Urinary bladder (tissue), 4 donors: Measurements from ENCODE around the gene POLR3GL. TPM values are rescaled to one million over a fixed set of nuclear protein-coding genes. Genes with fewer than 3 reads are reported as not detected.
A peak's percentile ranks its signal among the peaks of the same experiment; 100 is the strongest.

Experiments used
- DNase-seq: peaks from one replicate; pipeline ENCODE4 v3.0.0-alpha.2; 2015; ENCODE audit errors: extremely low spot score
- H3K27ac ChIP-seq: one replicate; pipeline ENCODE4 v1.5.1; 2013; ENCODE audit warnings: low read depth, mild to moderate bottlenecking, moderate library complexity
- H3K36me3 ChIP-seq: one replicate; pipeline ENCODE4 v1.6.1; 2013; ENCODE audit warnings: mild to moderate bottlenecking, moderate library complexity; ENCODE audit not compliant: insufficient read depth
- H3K4me1 ChIP-seq: one replicate; pipeline ENCODE4 v1.6.1; 2013; ENCODE audit warnings: mild to moderate bottlenecking, moderate library complexity; ENCODE audit not compliant: insufficient read depth
- H3K4me3 ChIP-seq: one replicate; pipeline ENCODE4 v1.5.1; 2013; ENCODE audit warnings: low read depth, low read length
- WGBS: extraction: QIAGEN DNeasy Blood & Tissue Kit; methylation state at CpG from one replicate; pipeline ENCODE4 v1.1.7; 2013; 5-methylcytosine and 5-hydroxymethylcytosine counted together
- polyA plus RNA-seq: library from polyadenylated mRNA; stranded (reverse); fragments of 200-250 nt; gene quantifications from one replicate; pipeline ENCODE4 v1.2.3, GENCODE V29; 2013
- total RNA-seq: library from RNA; depleted of rRNA; stranded (reverse); fragments of >200 nt; gene quantifications from one replicate; pipeline ENCODE4 v1.2.3, GENCODE V29; 2014
- donor health status: healthy with polysubstance abuse.
- donor health status: healthy.

POLR3GL gene
- total and polyA plus RNA-seq, 2 donors: 16.5 to 46.6 TPM

GRCh38 chr1:145935708-145936107, 28.8 kb upstream of the POLR3GL start:
- no peak for DNase-seq
- H3K27ac ChIP-seq: no peak overlapping the region
- peaks cover 2% of the 10 kb centered on the region for H3K36me3 ChIP-seq
- no peak overlapping the region for H3K4me3 ChIP-seq
- no peaks in the 10 kb centered on the region for H3K4me1 ChIP-seq

GRCh38 chr1:145936247-145936646, 28.2 kb upstream of the POLR3GL start:
- no peaks in the 10 kb centered on the region for H3K4me1 ChIP-seq
- no peak for DNase-seq
- no peak overlapping the region for H3K4me3 ChIP-seq
- 88% methylated on average over 8 of the region's 8 CpGs for WGBS
- H3K36me3 ChIP-seq: peaks cover 2% of the 10 kb centered on the region
- no peak overlapping the region for H3K27ac ChIP-seq

GRCh38 chr1:145937436-145937835, 27.1 kb upstream of the POLR3GL start:
- no peak for DNase-seq
- H3K36me3 ChIP-seq: peaks cover 2% of the 10 kb centered on the region
- no peak overlapping the region for H3K4me3 ChIP-seq
- H3K4me1 ChIP-seq: no peaks in the 10 kb centered on the region
- WGBS: 84% methylated on average over 1 of the region's 1 CpG
- no peak overlapping the region for H3K27ac ChIP-seq

GRCh38 chr1:145942405-145942804, 22.1 kb upstream of the POLR3GL start:
- no peak overlapping the region for H3K27ac ChIP-seq
- no peak overlapping the region for H3K4me3 ChIP-seq
- no peaks in the 10 kb centered on the region for H3K4me1 ChIP-seq
- 81% methylated on average over 4 of the region's 4 CpGs for WGBS
- no peaks in the 10 kb centered on the region for H3K36me3 ChIP-seq
- DNase-seq: no peak

GRCh38 chr1:145942871-145943270, 21.6 kb upstream of the POLR3GL start:
- no peak overlapping the region for H3K27ac ChIP-seq
- H3K4me1 ChIP-seq: no peaks in the 10 kb centered on the region
- DNase-seq: no peak
- no peak overlapping the region for H3K4me3 ChIP-seq
- no peaks in the 10 kb centered on the region for H3K36me3 ChIP-seq
- WGBS: 83% methylated on average over 6 of the region's 6 CpGs

- Histone ChIP-seq H3K36me3 (no peaks in the 10 kb centered on the region), H3K4me1 (no peaks in the 10 kb centered on the region), H3K4me3 (no peak overlapping the region), H3K27ac (no peak overlapping the region)
- DNase-seq: no peak
- WGBS: 78% methylated on average over 3 of the region's 3 CpGs
These were observed 20.0 kb upstream of the POLR3GL start for GRCh38 chr1:145944532-145944931.

GRCh38 chr1:145946477-145946986, 18.0 kb upstream of the POLR3GL start:
- no peak overlapping the region for H3K27ac ChIP-seq
- DNase-seq: no peak
- no peaks in the 10 kb centered on the region for H3K36me3 ChIP-seq
- H3K4me1 ChIP-seq: no peaks in the 10 kb centered on the region
- H3K4me3 ChIP-seq: no peak overlapping the region
- 93% methylated on average over 4 of the region's 4 CpGs for WGBS

- no peak overlapping the region for H3K27ac ChIP-seq
- no peaks in the 10 kb centered on the region for H3K4me1 ChIP-seq
- DNase-seq: no peak
- H3K36me3 ChIP-seq: no peaks in the 10 kb centered on the region
- 69% methylated on average over 4 of the region's 4 CpGs for WGBS
- H3K4me3 ChIP-seq: no peak overlapping the region
These were observed 16.9 kb upstream of the POLR3GL start for GRCh38 chr1:145947551-145947950.

GRCh38 chr1:145949219-145949618, 15.3 kb upstream of the POLR3GL start:
- WGBS: 89% methylated on average over 4 of the region's 4 CpGs
- no peak overlapping the region for H3K4me3 ChIP-seq
- H3K27ac ChIP-seq: no peak overlapping the region
- DNase-seq: no peak
- H3K4me1 ChIP-seq: no peaks in the 10 kb centered on the region
- H3K36me3 ChIP-seq: no peaks in the 10 kb centered on the region

GRCh38 chr1:145951526-145951925, 13.0 kb upstream of the POLR3GL start:
- no peak for DNase-seq
- no peak overlapping the region for H3K27ac ChIP-seq
- 90% methylated on average over 1 of the region's 1 CpG for WGBS
- H3K4me3 ChIP-seq: no peak overlapping the region
- H3K4me1 ChIP-seq: no peaks in the 10 kb centered on the region
- H3K36me3 ChIP-seq: no peaks in the 10 kb centered on the region

- Histone ChIP-seq H3K27ac (no peak overlapping the region), H3K4me3 (no peak overlapping the region), H3K4me1 (no peaks in the 10 kb centered on the region), H3K36me3 (no peaks in the 10 kb centered on the region)
- 98% methylated on average over 3 of the region's 3 CpGs for WGBS
- no peak for DNase-seq
These were observed 11.6 kb upstream of the POLR3GL start for GRCh38 chr1:145952903-145953302.

GRCh38 chr1:145953861-145954260, 10.6 kb upstream of the POLR3GL start:
- no peak overlapping the region for H3K27ac ChIP-seq
- no peak for DNase-seq
- WGBS: 66% methylated on average over 6 of the region's 6 CpGs
- H3K4me3 ChIP-seq: no peak overlapping the region
- no peaks in the 10 kb centered on the region for H3K36me3 ChIP-seq
- H3K4me1 ChIP-seq: no peaks in the 10 kb centered on the region

GRCh38 chr1:145955436-145955835, 9.1 kb upstream of the POLR3GL start:
- Histone ChIP-seq H3K4me3 (no peak overlapping the region), H3K27ac (no peak overlapping the region), H3K36me3 (no peaks in the 10 kb centered on the region), H3K4me1 (no peaks in the 10 kb centered on the region)
- 23% methylated on average over 2 of the region's 2 CpGs for WGBS
- DNase-seq: no peak

GRCh38 chr1:145956361-145956760, 8.1 kb upstream of the POLR3GL start:
- DNase-seq: no peak
- H3K4me1 ChIP-seq: no peaks in the 10 kb centered on the region
- H3K4me3 ChIP-seq: no peak overlapping the region

GRCh38 chr1:145956781-145957442, 7.6 kb upstream of the POLR3GL start:
- Histone ChIP-seq H3K27ac (peak overlapping the region; percentile 66), H3K4me1 (no peaks in the 10 kb centered on the region), H3K4me3 (peak overlapping the region; percentile 81), H3K36me3 (no peaks in the 10 kb centered on the region)
- 5% methylated on average over 3 of the region's 3 CpGs for WGBS
- no peak for DNase-seq

More at GRCh38 chr1:145956361-145956760, 8.1 kb upstream of the POLR3GL start:
- Histone ChIP-seq H3K27ac (no peak overlapping the region), H3K36me3 (no peaks in the 10 kb centered on the region)
